ENCODE results near the gene USP27X. TPM values are rescaled to one million over a fixed set of nuclear protein-coding genes. Genes with fewer than 3 reads are reported as not detected.

The USP27X gene
- total and polyA plus RNA-seq, 2 of the 8 experiments (the other 6 are each of a cell fraction or from before 2014, with no cell fraction given), result 3.8 to 4.7 TPM

GRCh38 chrX:49845701-49846403 lies 33.4 kb upstream of the USP27X start:
- H4K20me1 ChIP-seq (replicated peaks in 1 of 2; ENCODE audit: control insufficient read depth in 1 of 2, insufficient read depth in 2 of 2, low read length in 2 of 2), result no peaks in the 10 kb centered on the region
- H3K14ac ChIP-seq (ENCODE audit: insufficient read length), result no peak overlapping the region
- H3K23ac ChIP-seq (ENCODE audit: insufficient read length), result no peak overlapping the region
- H2BK5ac ChIP-seq (ENCODE audit: low read depth, low read length), result no peak overlapping the region
- H4K91ac ChIP-seq (replicated peaks; ENCODE audit: insufficient read length, low read length), result no peak overlapping the region
- no peak overlapping the region for H4K5ac ChIP-seq (ENCODE audit: insufficient read length, low read depth, low read length)
- no peak overlapping the region for H2BK120ac ChIP-seq (replicated peaks; ENCODE audit: low read depth, low read length)
- H3K27me3 ChIP-seq (replicated peaks in 1 of 4; ENCODE audit: control insufficient read depth in 3 of 4, extremely low read depth in 1 of 4, insufficient read depth in 3 of 4, low read length in 3 of 4), result no peaks in the 10 kb centered on the region
- no peaks in the 10 kb centered on the region for H3K79me1 ChIP-seq (ENCODE audit: low read depth, low read length)
- DNase-seq (ENCODE audit: low read depth in 1 of 2, low spot score in 2 of 2) (no peak), FAIRE-seq (no peak)
- no peak overlapping the region for H3K4me2 ChIP-seq (ENCODE audit: insufficient read depth in 1 of 2, low read depth in 2 of 2, low read length in 2 of 2)
- H3K18ac ChIP-seq (ENCODE audit: extremely low read depth, low read length), result no peak overlapping the region
- ChIA-PET CTCF (ENCODE audit: partially characterized antibody) (interaction anchor here (0.8 to 1.8 kb wide), 4 partner anchors 9 to 37 kb away, joined by 3 to 7 read pairs (median 4); no protein-coding TSS in a partner anchor), POLR2A (ENCODE audit: partially characterized antibody) (no interaction called here)
- no peak overlapping the region for H4K8ac ChIP-seq (ENCODE audit: extremely low read depth, insufficient read depth, low read length)
- no peak overlapping the region for H3K4me3 ChIP-seq (ENCODE audit: extremely low read depth in 1 of 4, insufficient read depth in 2 of 4, low read depth in 3 of 4, low read length in 4 of 4)
- H3K9me3 ChIP-seq (ENCODE audit: insufficient read depth in 2 of 2, low read depth in 1 of 2, low read length in 1 of 2), result no peaks in the 10 kb centered on the region
- no peaks in the 10 kb centered on the region for H3K23me2 ChIP-seq (ENCODE audit: low read depth, low read length)
- H2AK5ac ChIP-seq (ENCODE audit: low read depth, low read length), result no peak overlapping the region
- H3K9ac ChIP-seq (replicated peaks in 1 of 4; ENCODE audit: extremely low read depth in 1 of 4, low read depth in 3 of 4, low read length in 3 of 4), result no peak overlapping the region
- no peak overlapping the region for H2BK12ac ChIP-seq (ENCODE audit: low read depth, low read length)
- H2BK15ac ChIP-seq (ENCODE audit: low read length), result no peak overlapping the region
- H3K56ac ChIP-seq (replicated peaks; ENCODE audit: insufficient read length, low read depth, low read length), result no peak overlapping the region
- WGBS, 2 experiments (ENCODE audit: extremely low coverage in 1 of 2, insufficient coverage in 1 of 2, insufficient read length in 1 of 2, insufficient replicate concordance in 2 of 2, low coverage in 1 of 2, low lambda C conversion rate in 2 of 2, missing lambda C conversion rate in 1 of 2), result 97% methylated on average over 4 of the region's 4 CpGs; no CpG with 5 or more reads in 1 of the 2 experiments
- no peak overlapping the region for H2BK20ac ChIP-seq (ENCODE audit: low read length)
- H3K79me2 ChIP-seq (ENCODE audit: control insufficient read depth in 1 of 2, insufficient read depth in 2 of 2, low read length in 2 of 2), result no peaks in the 10 kb centered on the region
- no peaks in the 10 kb centered on the region for H3K4me1 ChIP-seq (replicated peaks in 1 of 4; ENCODE audit: control insufficient read depth in 3 of 4, insufficient read depth in 4 of 4, low read length in 3 of 4)
- H3K4ac ChIP-seq (replicated peaks; ENCODE audit: insufficient read length, low read depth, low read length), result no peak overlapping the region
- H3K27ac ChIP-seq (ENCODE audit: low read depth, low read length), result no peak overlapping the region
- no peak overlapping the region for H2AFZ ChIP-seq (ENCODE audit: low read length)
- H3K36me3 ChIP-seq (ENCODE audit: control insufficient read depth in 2 of 4, insufficient read depth in 4 of 4, low read length in 3 of 4), result no peaks in the 10 kb centered on the region
- no peak for TF ChIP-seq BRCA1 (IDR thresholded peaks at IDR 0.05; ENCODE audit: low read depth, low read length)
- no peak for TF ChIP-seq CEBPB (IDR thresholded peaks at IDR 0.05; ENCODE audit: low read depth, low read length)
- TF ChIP-seq RBBP5 (IDR thresholded peaks at IDR 0.05; ENCODE audit: borderline replicate concordance, low read depth, low read length), result no peak
- TF ChIP-seq CBX8 (IDR thresholded peaks at IDR 0.05; ENCODE audit: borderline replicate concordance, low read depth, low read length), result no peak
